ENCODE results near the gene WRAP73.

WRAP73 gene

GRCh38 chr1:3681898-3682806 lies 32.2 kb upstream of the WRAP73 start:
- no peak for DNase-seq

GRCh38 chr1:3681231-3681897 lies 31.5 kb upstream of the WRAP73 start:
- DNase-seq = no peak

- no peak for DNase-seq
Measured at GRCh38 chr1:3680488-3681230, 30.8 kb upstream of the WRAP73 start.

GRCh38 chr1:3679799-3680453 lies 30.0 kb upstream of the WRAP73 start:
- DNase-seq = no peak

- no peak for DNase-seq
Measured at GRCh38 chr1:3679098-3679555, 29.2 kb upstream of the WRAP73 start.

GRCh38 chr1:3678361-3679097 lies 28.6 kb upstream of the WRAP73 start:
- DNase-seq = no peak

GRCh38 chr1:3677484-3677883 lies 27.6 kb upstream of the WRAP73 start:
- DNase-seq = no peak

- no peak for DNase-seq
Measured at GRCh38 chr1:3676581-3677470, 26.9 kb upstream of the WRAP73 start.

GRCh38 chr1:3675436-3675835 lies 25.5 kb upstream of the WRAP73 start:
- DNase-seq = no peak

- DNase-seq = no peak
Measured at GRCh38 chr1:3674100-3675094, 24.5 kb upstream of the WRAP73 start.

GRCh38 chr1:3673381-3674099 lies 23.6 kb upstream of the WRAP73 start:
- peak; percentile 24 for DNase-seq

- no peak for DNase-seq
Measured at GRCh38 chr1:3672971-3673361, 23.1 kb upstream of the WRAP73 start.

GRCh38 chr1:3672231-3672970 lies 22.5 kb upstream of the WRAP73 start:
- no peak for DNase-seq

GRCh38 chr1:3671371-3672180 lies 21.7 kb upstream of the WRAP73 start:
- DNase-seq = no peak

GRCh38 chr1:3670823-3671265 lies 20.9 kb upstream of the WRAP73 start:
- DNase-seq = no peak

- no peak for DNase-seq
Measured at GRCh38 chr1:3669971-3670431, 20.1 kb upstream of the WRAP73 start.

GRCh38 chr1:3669421-3669821 lies 19.5 kb upstream of the WRAP73 start:
- no peak for DNase-seq
